ENCODE measurements around the gene SLC13A5.

Gene SLC13A5

DNA sequence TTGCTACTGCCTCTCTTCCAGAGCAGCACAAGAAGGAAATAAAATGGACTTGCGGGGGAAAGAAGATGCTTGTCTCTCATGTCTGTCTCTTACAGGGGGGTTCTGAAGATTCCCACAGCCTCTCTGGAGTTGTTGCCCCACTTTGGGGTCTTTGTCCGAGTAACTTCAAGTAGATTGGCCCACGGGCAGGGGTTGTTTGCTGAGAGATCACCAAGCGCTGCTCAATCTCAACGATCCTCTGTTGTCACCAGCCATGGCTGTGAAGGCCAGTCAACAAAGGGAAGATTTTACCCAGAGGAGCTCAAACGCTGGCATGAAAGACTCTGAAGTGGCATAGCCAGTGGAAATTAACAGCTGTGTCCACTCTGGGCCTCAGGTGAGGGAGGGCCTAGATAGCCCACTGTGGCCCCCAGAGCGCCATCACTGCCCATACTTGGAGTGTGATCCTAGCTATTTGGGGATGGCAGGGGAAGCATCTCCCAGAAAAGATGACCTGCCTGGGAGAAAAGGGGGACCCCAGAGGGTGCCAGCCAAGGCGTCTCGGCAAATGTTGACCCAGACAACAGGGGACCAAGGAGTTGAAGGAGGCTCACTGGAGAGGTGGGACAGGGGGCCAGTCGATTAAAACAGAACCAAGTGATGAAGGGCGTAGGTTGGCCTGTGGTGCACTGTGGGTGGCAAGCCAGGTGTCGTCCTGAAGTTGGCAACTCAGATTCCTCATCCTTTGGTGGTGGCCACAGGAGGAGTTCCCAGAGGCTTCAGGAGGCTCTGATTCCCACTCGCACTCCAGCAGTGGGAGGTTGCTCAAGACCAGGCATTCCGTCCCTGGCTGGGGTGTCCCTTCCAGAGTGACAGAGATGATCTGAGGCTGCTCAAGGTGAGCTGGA, 28.0 kb downstream of the SLC13A5 start:
- in situ Hi-C loops (cut with MboI; ENCODE audit: low sequenced_read_pairs), result no loop called here
- DNase-seq (ENCODE audit: low spot score in 2 of 2), result no peak
- no peaks in the 10 kb centered on the region for H3K9me3 ChIP-seq

DNA sequence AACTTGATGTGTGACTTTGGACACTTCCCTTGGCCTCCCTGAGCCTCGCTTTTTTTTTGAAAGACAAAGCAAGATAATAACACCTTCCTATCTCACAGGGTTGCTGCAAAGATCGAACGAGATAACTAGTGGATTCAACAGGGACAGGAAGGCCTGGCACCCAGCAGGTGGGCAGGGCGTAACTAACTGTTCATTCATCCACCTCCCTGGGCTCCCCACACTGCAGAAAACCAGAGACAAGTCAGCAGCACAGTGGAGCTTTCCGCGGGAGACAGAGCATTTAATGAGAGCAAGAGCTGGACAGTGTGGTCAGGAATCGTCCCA, 28.7 kb downstream of the SLC13A5 start:
- in situ Hi-C loops (cut with MboI; ENCODE audit: low sequenced_read_pairs), result no loop called here
- H3K27me3 ChIP-seq (ENCODE audit: low read depth), result no peaks in the 10 kb centered on the region
- DNase-seq (ENCODE audit: low spot score in 2 of 2), result no peak

More for the DNA sequence above, 28.0 kb downstream of the SLC13A5 start:
- Histone ChIP-seq H3K4me1 (no peaks in the 10 kb centered on the region), H3K36me3 (replicated peaks) (no peaks in the 10 kb centered on the region), H3K27me3 (ENCODE audit: low read depth) (no peaks in the 10 kb centered on the region), H3K4me3 (no peak overlapping the region)

DNA sequence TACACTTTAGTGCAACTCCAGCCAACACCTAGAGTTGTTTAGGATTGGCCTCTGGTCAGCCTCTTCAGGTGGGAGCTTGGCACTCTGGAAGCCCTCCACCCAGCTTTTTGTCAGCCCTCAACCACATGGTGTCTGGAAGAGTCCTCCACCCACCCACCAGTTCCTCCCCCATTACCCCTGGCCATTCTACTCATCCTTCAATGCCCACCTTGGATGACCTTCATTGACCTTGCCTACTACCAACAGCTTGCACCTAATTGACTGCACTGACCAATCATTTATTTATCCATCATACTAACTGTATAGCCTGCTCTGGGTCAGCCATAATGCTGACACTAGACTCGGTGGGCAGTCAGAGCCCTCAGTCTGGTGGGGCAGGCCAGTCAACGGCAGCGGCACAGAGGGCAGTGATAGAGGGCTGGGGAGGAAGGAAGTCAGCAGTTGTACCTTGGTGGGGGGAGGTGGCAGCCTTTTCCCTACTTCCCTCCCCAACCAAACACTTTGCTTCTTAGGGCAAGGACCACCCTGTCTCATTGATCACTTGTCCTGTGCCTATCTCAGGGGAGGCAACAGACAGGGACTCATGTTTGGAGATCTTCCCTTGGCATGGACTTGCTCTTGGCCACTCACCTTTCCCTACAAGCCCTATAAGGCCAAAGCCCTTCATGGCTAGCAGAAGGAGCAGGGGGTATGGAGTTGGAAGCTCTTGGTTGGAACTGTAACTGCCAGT, 29.3 kb downstream of the SLC13A5 start:
- H3K4me1 ChIP-seq, result no peaks in the 10 kb centered on the region
- no peaks in the 10 kb centered on the region for H3K9me3 ChIP-seq
- no peaks in the 10 kb centered on the region for H3K27me3 ChIP-seq (ENCODE audit: low read depth)
- in situ Hi-C loops (cut with MboI; ENCODE audit: low sequenced_read_pairs), result no loop called here
- no peaks in the 10 kb centered on the region for H3K36me3 ChIP-seq (replicated peaks)
- no peak overlapping the region for H3K4me3 ChIP-seq
- DNase-seq (ENCODE audit: low spot score in 2 of 2), result no peak

More for the DNA sequence above, 28.7 kb downstream of the SLC13A5 start:
- H3K36me3 ChIP-seq (replicated peaks), result no peaks in the 10 kb centered on the region
- H3K4me1 ChIP-seq, result no peaks in the 10 kb centered on the region
- no peaks in the 10 kb centered on the region for H3K9me3 ChIP-seq
- H3K4me3 ChIP-seq, result no peak overlapping the region

DNA sequence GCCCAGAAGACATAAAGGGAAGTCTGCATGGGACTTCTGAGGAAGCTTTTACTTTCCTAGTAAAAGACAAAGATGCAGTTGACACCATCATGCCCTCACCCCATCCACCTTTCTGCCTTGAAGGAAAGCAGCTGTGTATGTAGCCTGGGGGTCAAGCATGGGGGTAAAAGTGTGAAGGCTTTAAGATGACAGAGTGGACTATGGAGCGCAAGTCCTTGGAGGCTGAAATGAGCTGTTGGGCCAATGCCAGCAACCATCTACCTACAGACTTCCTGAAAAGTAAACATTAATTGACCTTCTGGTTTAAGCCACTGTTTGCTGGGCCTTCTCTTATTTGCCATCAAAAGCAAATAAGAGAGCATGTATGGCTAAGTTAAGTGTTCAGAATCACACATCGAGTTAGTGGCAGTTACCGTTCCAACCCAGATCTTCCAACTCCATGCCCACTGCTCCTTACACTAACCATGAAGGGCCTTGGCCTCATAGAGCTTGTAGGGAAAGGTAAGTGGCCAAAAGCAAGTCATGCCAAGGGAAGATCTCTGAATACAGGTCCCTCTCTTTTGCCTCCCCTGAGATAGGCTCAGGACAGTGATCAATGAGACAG, 30.0 kb downstream of the SLC13A5 start:
- no peak overlapping the region for H3K4me3 ChIP-seq
- H3K27me3 ChIP-seq (ENCODE audit: low read depth), result no peaks in the 10 kb centered on the region
- no peaks in the 10 kb centered on the region for H3K9me3 ChIP-seq
- in situ Hi-C loops (cut with MboI; ENCODE audit: low sequenced_read_pairs), result no loop called here
- no peaks in the 10 kb centered on the region for H3K4me1 ChIP-seq
- H3K36me3 ChIP-seq (replicated peaks), result no peaks in the 10 kb centered on the region
- no peak for DNase-seq (ENCODE audit: low spot score in 2 of 2)

DNA sequence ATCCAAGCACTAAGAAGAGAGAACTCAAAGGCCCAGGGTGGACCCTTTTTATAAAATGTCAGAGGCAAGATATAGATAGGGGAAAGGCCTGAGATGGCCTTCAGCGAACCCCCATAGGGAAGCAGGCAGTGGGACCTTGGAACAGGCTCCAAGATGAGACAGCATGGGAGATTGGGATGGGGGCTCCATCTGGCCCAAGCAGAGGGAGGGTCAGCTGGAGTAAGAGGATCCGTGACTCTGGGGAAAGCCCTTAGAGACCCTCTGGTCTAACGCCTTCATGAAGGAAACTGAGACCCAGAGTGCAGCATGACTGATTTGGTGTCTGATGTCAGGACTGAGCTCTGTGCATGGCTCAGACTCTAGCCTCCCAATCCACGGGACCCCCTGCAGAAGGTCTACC, 30.8 kb downstream of the SLC13A5 start:
- H3K4me3 ChIP-seq, result no peak overlapping the region
- in situ Hi-C loops (cut with MboI; ENCODE audit: low sequenced_read_pairs), result no loop called here
- no peaks in the 10 kb centered on the region for H3K27me3 ChIP-seq (ENCODE audit: low read depth)

DNA sequence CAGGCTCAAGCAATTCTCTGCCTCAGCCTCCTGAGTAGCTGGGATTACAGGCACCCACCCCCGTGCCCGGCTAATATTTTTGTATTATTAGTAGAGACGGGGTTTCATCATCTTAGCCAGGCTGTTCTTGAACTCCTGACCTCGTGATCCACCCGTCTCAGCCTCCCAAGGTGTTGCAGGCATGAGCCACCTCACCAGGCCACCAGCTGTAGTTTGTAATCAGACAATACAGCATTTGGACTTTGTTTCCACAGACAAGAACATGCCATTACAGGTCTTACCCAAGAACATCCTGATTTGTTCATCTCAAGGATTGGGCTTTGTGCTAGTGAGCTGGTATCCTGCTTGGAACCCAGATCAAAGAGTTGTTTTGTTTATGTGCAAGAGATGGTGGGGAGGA, 31.5 kb downstream of the SLC13A5 start:
- Histone ChIP-seq H3K4me1 (no peaks in the 10 kb centered on the region), H3K36me3 (replicated peaks) (no peaks in the 10 kb centered on the region), H3K9me3 (no peaks in the 10 kb centered on the region), H3K4me3 (no peak overlapping the region), H3K27me3 (ENCODE audit: low read depth) (no peaks in the 10 kb centered on the region)
- DNase-seq (ENCODE audit: low spot score in 2 of 2), result no peak
- in situ Hi-C loops (cut with MboI; ENCODE audit: low sequenced_read_pairs), result no loop called here

More for the DNA sequence above, 30.8 kb downstream of the SLC13A5 start:
- DNase-seq (ENCODE audit: low spot score in 2 of 2), result no peak
- Histone ChIP-seq H3K9me3 (no peaks in the 10 kb centered on the region), H3K36me3 (replicated peaks) (no peaks in the 10 kb centered on the region), H3K4me1 (no peaks in the 10 kb centered on the region)

DNA sequence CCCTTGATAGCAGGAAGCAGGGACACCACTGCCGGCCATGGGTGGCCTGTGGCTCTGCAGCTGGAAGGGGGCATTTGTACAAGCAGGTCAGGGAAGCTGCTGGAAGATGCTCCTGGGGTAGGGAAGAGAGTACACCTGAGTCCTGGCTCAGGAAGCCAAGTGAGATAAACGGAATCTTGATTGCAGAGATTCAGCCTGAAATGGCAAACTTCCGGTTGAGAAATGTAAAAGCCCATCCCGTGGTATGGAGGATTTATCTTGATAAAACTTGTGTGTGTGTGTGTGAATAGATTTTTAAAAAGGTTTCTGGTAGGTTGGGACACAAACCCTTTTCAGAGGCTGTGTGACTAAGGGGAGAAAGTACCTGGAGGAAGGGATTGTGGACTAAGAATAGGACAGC, 32.0 kb downstream of the SLC13A5 start:
- Histone ChIP-seq H3K4me1 (no peaks in the 10 kb centered on the region), H3K4me3 (no peak overlapping the region), H3K9me3 (no peaks in the 10 kb centered on the region), H3K27me3 (ENCODE audit: low read depth) (no peaks in the 10 kb centered on the region), H3K36me3 (replicated peaks) (no peaks in the 10 kb centered on the region)
- no peak for DNase-seq (ENCODE audit: low spot score in 2 of 2)
- in situ Hi-C loops (cut with MboI; ENCODE audit: low sequenced_read_pairs), result no loop called here

DNA sequence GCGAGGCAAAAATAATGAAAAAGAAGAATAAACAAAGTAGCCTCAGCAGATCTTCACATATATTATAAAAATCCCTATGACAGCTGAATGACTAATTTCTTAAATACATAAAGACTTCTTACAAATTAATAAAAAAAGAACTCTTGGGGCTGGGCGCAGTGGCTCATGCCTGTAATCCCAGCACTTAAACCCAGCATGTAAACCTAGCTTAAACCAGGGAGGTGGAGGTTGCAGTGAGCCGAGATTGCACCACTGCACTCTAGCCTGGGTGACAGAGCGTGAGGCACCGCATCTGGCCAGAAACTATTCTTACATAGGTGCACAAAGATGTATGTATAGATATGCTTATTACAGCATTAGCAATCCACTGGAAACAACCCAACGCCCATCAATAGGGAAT, 33.9 kb downstream of the SLC13A5 start:
- no peak for DNase-seq (ENCODE audit: low spot score in 2 of 2)
- in situ Hi-C loops (cut with MboI; ENCODE audit: low sequenced_read_pairs), result no loop called here
- Histone ChIP-seq H3K36me3 (replicated peaks) (no peaks in the 10 kb centered on the region), H3K4me3 (no peak overlapping the region), H3K4me1 (no peaks in the 10 kb centered on the region), H3K27me3 (ENCODE audit: low read depth) (no peaks in the 10 kb centered on the region), H3K9me3 (no peaks in the 10 kb centered on the region)

DNA sequence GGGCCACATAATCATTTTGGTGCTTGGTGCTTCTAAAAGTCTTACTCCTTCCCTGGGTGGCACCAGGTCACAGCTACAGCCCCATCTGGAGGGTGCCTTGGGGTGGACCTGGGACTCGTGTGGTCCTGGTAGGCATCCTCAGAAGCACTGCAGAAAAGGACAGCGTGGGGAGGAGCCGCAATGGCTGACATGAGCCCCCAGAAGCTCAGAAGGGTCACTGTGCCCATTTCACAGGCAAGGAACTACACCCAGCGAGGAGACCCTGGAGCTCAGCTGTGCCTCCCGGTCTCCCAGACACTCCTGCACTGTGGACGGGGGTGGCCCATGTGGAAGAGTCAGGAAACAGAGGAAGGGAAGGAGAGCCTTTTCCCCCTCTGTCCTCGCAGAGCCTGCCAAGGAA, 35.2 kb downstream of the SLC13A5 start:
- in situ Hi-C loops (cut with MboI; ENCODE audit: low sequenced_read_pairs), result no loop called here
- H3K27me3 ChIP-seq (ENCODE audit: low read depth), result no peaks in the 10 kb centered on the region
- no peaks in the 10 kb centered on the region for H3K4me1 ChIP-seq
- DNase-seq (ENCODE audit: low spot score in 2 of 2), result no peak
- H3K4me3 ChIP-seq, result no peak overlapping the region
- H3K9me3 ChIP-seq, result no peaks in the 10 kb centered on the region
- H3K36me3 ChIP-seq (replicated peaks), result no peaks in the 10 kb centered on the region

DNA sequence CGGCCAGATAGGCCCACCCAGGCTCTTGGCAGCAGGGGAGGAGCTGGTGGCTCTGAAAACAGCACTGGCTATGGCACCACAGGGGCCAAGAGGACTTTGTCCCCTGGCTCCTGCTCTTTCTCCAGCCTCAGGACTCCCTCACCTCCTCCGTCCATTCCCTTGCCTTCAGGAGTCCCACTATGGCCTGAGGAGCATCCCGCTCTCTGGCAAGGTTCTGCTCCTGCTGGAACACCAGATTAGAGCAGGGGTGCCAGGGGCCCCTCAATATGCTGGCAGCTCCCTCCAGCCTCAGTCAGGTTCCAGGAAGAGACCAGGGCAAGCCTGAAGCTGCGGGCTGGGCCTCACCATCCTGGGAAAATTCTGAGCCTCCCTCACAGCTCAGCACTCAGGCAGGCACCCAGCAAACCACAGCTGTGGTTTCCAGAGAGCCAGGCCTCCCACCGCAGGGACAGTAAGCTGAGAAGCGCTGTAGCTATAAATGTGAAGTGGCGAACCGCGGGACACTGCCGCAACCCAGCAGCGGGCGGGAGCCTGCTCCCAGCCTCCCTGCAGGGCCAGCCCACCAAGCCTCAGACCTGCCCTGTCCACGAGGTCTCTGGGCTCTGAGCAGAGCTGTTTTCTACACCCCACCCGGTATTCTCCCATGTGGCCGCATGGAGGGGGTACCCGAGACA, 35.9 kb downstream of the SLC13A5 start:
- DNase-seq (ENCODE audit: low spot score in 2 of 2), result no peak
- no peaks in the 10 kb centered on the region for H3K36me3 ChIP-seq (replicated peaks)
- no peaks in the 10 kb centered on the region for H3K4me1 ChIP-seq
- in situ Hi-C loops (cut with MboI; ENCODE audit: low sequenced_read_pairs), result no loop called here
- no peaks in the 10 kb centered on the region for H3K27me3 ChIP-seq (ENCODE audit: low read depth)
- H3K9me3 ChIP-seq, result no peaks in the 10 kb centered on the region
- H3K4me3 ChIP-seq, result no peak overlapping the region

DNA sequence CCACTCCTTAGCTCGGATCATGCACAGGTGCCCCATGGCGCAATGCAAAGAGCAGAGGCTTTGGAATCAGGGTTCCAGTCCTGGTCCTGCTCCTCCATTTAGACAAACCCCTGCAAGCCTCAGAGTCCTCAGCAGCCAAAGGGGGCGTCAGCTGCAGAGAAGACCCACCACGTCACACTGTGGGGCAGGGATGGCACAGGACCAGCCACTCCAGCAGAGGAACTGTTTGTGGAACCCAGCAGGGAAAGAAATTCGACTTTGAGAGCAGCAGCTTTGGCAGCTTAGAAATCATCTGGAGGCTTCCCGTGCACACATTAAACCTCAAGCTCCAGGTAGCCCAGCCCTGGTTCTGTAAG, 36.4 kb downstream of the SLC13A5 start:
- in situ Hi-C loops (cut with MboI; ENCODE audit: low sequenced_read_pairs), result no loop called here
- H3K9me3 ChIP-seq, result no peaks in the 10 kb centered on the region
- no peak overlapping the region for H3K4me3 ChIP-seq
- no peaks in the 10 kb centered on the region for H3K36me3 ChIP-seq (replicated peaks)
- DNase-seq (ENCODE audit: low spot score in 2 of 2), result no peak
- no peaks in the 10 kb centered on the region for H3K27me3 ChIP-seq (ENCODE audit: low read depth)
- no peaks in the 10 kb centered on the region for H3K4me1 ChIP-seq

DNA sequence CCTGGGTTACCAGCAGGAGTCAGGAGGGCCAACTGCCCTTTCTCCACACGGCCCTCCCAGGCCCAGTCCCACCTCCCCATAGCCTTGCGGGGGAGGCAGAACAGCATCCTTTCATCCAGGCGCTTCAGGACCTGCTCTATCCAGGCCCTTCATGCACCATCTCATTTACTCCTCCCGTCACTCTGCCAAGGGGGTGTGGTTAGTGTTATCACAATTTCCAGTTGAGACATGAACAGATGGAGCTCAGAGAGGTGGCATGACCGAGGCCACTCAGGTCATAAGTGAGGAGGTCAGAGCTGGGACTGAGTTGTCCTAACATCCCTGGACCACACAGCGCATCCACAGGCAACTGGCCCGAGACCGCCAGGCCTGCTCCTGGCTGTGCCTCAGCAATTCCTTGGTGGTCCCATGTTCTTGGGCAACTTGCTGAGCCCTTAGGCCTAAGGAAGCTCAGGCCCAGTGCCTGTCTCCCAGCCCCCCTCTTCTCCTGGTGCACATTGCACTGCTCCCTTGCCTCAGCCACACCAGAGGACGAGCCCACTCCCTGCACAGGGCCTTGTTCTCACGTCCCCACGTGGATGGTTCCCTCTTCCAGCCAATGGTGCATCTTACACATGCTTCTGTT, 37.9 kb downstream of the SLC13A5 start:
- no peaks in the 10 kb centered on the region for H3K36me3 ChIP-seq (replicated peaks)
- in situ Hi-C loops (cut with MboI; ENCODE audit: low sequenced_read_pairs), result no loop called here
- no peaks in the 10 kb centered on the region for H3K4me1 ChIP-seq
- H3K9me3 ChIP-seq, result no peaks in the 10 kb centered on the region
- no peak overlapping the region for H3K4me3 ChIP-seq
- no peaks in the 10 kb centered on the region for H3K27me3 ChIP-seq (ENCODE audit: low read depth)
- no peak for DNase-seq (ENCODE audit: low spot score in 2 of 2)

DNA sequence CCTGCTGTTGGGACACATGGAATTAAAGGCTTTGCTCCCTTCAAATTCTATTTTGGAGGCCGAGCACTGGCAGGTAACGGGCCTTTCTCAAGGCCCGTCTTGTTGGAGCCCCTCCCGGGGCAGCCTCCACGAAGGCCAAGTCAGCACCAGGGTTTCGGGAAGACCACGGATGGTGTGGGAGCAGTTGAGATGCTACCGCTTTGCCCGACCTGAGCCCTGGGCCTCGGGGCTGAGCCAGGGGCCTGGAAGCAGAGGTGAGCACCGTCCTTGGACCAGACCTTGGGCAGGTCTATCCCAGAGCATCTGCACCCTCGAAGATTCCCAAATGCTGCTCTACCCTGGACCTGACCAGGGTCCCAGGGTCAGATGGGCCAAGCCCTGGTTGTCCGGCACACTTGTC, 38.6 kb downstream of the SLC13A5 start:
- Histone ChIP-seq H3K4me3 (no peak overlapping the region), H3K4me1 (no peaks in the 10 kb centered on the region), H3K9me3 (no peaks in the 10 kb centered on the region), H3K27me3 (ENCODE audit: low read depth) (no peaks in the 10 kb centered on the region), H3K36me3 (replicated peaks) (no peaks in the 10 kb centered on the region)
- in situ Hi-C loops (cut with MboI; ENCODE audit: low sequenced_read_pairs), result loop anchor here (25.0 kb wide), 1 partner anchor 488 kb away; no protein-coding TSS in a partner anchor
- DNase-seq (ENCODE audit: low spot score in 2 of 2), result no peak

Measured in HAP-1 (cell line).